ENCODE measurements around the gene PLCD3. TPM values are rescaled to one million over a fixed set of nuclear protein-coding genes. Genes with fewer than 3 reads are reported as not detected.

Gene PLCD3
- total and polyA plus RNA-seq, 2 of the 8 experiments (the other 6 are each of a cell fraction or from before 2014, with no cell fraction given), result 26.5 to 48.1 TPM

DNA sequence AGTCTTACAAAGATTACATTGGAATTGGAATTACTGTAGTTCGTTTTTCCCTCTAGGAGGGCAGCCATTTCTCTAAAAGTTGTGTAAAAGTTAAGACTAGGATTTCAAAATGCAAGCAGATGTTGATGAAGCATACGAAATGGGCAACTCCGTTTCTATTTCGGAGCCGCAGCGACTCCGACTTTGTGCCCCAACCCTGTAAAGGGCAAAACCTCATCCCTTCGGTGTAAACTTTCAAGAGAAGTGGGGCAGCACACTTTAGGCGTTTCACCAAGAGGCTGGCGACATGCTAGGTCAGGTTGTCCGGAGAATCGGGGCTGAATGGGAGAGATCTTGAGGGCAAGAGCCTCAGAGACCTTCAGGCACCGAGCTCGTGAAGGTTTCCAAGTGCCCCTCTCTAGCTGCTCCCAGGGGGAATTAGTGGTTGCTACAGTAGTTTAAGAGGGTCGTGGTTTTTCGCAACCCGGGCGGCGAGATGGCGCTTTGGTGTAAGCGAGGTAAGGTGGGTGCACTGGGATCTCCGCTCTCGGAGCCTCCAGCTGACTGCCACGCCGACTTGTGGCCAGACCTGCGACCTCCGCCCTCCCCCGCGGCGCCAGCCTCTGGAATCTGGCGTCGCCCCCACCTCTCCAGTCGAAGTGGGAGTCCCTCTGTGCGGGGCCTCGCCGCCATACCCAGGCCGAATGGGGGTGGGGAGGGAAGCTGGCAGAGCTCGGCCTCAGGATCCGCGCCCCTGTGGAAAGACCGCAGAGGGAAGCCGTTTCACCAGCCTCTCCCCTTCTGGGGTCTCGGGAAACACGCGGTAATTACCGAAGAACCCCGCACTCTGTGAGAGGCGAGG is 28.4 kb upstream of the PLCD3 start (continued):
- TF ChIP-seq ZNF274 (IDR thresholded peaks at IDR 0.05; ENCODE audit: borderline replicate concordance, extremely low read depth, low read length) (no peak), TEAD4 (IDR thresholded peaks at IDR 0.05; ENCODE audit: low read depth, low read length) (peak; percentile 62), CTBP2 (IDR thresholded peaks at IDR 0.05; ENCODE audit: borderline replicate concordance, insufficient read depth, insufficient read length, low read length) (no peak), ASH2L (IDR thresholded peaks at IDR 0.05; ENCODE audit: low read length) (no peak), POLR2AphosphoS5 (IDR thresholded peaks at IDR 0.05; ENCODE audit: low read depth, low read length) (peak; percentile 95), TCF12 (IDR thresholded peaks at IDR 0.05; ENCODE audit: low read depth, low read length) (no peak), SP1 (IDR thresholded peaks at IDR 0.05; ENCODE audit: low read depth, low read length) (peak; percentile 65; the same call in 1 of the 2 replicates), POLR2A (IDR thresholded peaks at IDR 0.05; ENCODE audit: control extremely low read depth in 1 of 2, low read depth in 2 of 2, low read length in 2 of 2) (peak; percentile 98 to 100), FOSL1 (IDR thresholded peaks at IDR 0.05; ENCODE audit: insufficient read depth, low read depth, low read length) (no peak), POU5F1 (IDR thresholded peaks at IDR 0.05; ENCODE audit: low read depth, low read length) (no peak), EZH2 (IDR thresholded peaks at IDR 0.05; ENCODE audit: low read depth, low read length, severe bottlenecking) (no peak)
- TF ChIP-seq, protein P1, sequence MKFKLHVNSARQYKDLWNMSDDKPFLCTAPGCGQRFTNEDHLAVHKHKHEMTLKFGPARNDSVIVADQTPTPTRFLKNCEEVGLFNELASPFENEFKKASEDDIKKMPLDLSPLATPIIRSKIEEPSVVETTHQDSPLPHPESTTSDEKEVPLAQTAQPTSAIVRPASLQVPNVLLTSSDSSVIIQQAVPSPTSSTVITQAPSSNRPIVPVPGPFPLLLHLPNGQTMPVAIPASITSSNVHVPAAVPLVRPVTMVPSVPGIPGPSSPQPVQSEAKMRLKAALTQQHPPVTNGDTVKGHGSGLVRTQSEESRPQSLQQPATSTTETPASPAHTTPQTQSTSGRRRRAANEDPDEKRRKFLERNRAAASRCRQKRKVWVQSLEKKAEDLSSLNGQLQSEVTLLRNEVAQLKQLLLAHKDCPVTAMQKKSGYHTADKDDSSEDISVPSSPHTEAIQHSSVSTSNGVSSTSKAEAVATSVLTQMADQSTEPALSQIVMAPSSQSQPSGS (IDR thresholded peaks at IDR 0.05; ENCODE audit: low read length), result no peak
